ENCODE results near the gene IGSF6.
A peak's percentile ranks its signal among the peaks of the same experiment; 100 is the strongest.

Gene IGSF6

GRCh38 chr16:21645261-21645721, 7.1 kb downstream of the IGSF6 start:
- Histone ChIP-seq H2AK5ac (ENCODE audit: low read length) (no peak overlapping the region), H3K79me2 (ENCODE audit: control insufficient read depth, insufficient read depth, low read length, poor library complexity) (no peaks in the 10 kb centered on the region), H3K14ac (ENCODE audit: low read length) (no peak overlapping the region), H3K4me2 (ENCODE audit: low read length) (no peak overlapping the region), H3K4me1 (ENCODE audit: control insufficient read depth in 1 of 2, insufficient read depth in 2 of 2, low read length in 2 of 2) (no peaks in the 10 kb centered on the region), H2AFZ (ENCODE audit: insufficient read depth, low read length, poor library complexity) (no peak overlapping the region), H3K27ac (ENCODE audit: low read depth, low read length) (no peak overlapping the region), H3K27me3 (ENCODE audit: insufficient read depth, low read length) (no peaks in the 10 kb centered on the region), H3K36me3 (ENCODE audit: control insufficient read depth in 1 of 2, insufficient read depth in 2 of 2, low read length in 2 of 2) (peaks cover 0 to 6% of the 10 kb centered on the region in 2 experiments), H3K23ac (ENCODE audit: low read length) (no peak overlapping the region), H4K12ac (ENCODE audit: low read depth, low read length) (no peak overlapping the region), H3K18ac (ENCODE audit: low read length) (no peak overlapping the region), H3K9me3 (ENCODE audit: insufficient read depth, low read depth, low read length) (no peaks in the 10 kb centered on the region), H3K9ac (ENCODE audit: low read length) (no peak overlapping the region), H4K8ac (ENCODE audit: low read depth, low read length) (no peak overlapping the region), H4K91ac (ENCODE audit: low read depth, low read length) (no peak overlapping the region), H2BK120ac (ENCODE audit: insufficient read depth, low read length, poor library complexity) (no peak overlapping the region), H2BK12ac (ENCODE audit: low read length) (no peak overlapping the region), H3K4ac (ENCODE audit: low read depth, low read length) (no peak overlapping the region), H2BK5ac (ENCODE audit: low read depth, low read length, poor library complexity) (no peak overlapping the region), H3K4me3 (ENCODE audit: low read depth, low read length) (no peak overlapping the region), H3K79me1 (ENCODE audit: low read length) (no peaks in the 10 kb centered on the region)
- no CpG with 5 or more reads among the region's 9 CpGs for WGBS (ENCODE audit: extremely low coverage, insufficient coverage, insufficient read length)
- DNase-seq: peak in 1 of 2 donors; percentile 6

- no peaks in the 10 kb centered on the region for H3K4me1 ChIP-seq (ENCODE audit: control insufficient read depth in 1 of 2, insufficient read depth in 2 of 2, low read length in 2 of 2)
- no peak overlapping the region for H4K91ac ChIP-seq (ENCODE audit: low read depth, low read length)
- no peak overlapping the region for H2AFZ ChIP-seq (ENCODE audit: insufficient read depth, low read length, poor library complexity)
- H3K23ac ChIP-seq (ENCODE audit: low read length): no peak overlapping the region
- no peaks in the 10 kb centered on the region for H3K79me2 ChIP-seq (ENCODE audit: control insufficient read depth, insufficient read depth, low read length, poor library complexity)
- H3K18ac ChIP-seq (ENCODE audit: low read length): no peak overlapping the region
- WGBS (ENCODE audit: extremely low coverage, insufficient coverage, insufficient read length): no CpG with 5 or more reads among the region's 4 CpGs
- no peak overlapping the region for H3K9ac ChIP-seq (ENCODE audit: low read length)
- H4K8ac ChIP-seq (ENCODE audit: low read depth, low read length): no peak overlapping the region
- no peaks in the 10 kb centered on the region for H3K79me1 ChIP-seq (ENCODE audit: low read length)
- H4K12ac ChIP-seq (ENCODE audit: low read depth, low read length): no peak overlapping the region
- no peak overlapping the region for H2BK12ac ChIP-seq (ENCODE audit: low read length)
- H3K9me3 ChIP-seq (ENCODE audit: insufficient read depth, low read depth, low read length): no peaks in the 10 kb centered on the region
- no peak overlapping the region for H3K4me2 ChIP-seq (ENCODE audit: low read length)
- no peak for DNase-seq
- peaks cover 0 to 6% of the 10 kb centered on the region in 2 experiments for H3K36me3 ChIP-seq (ENCODE audit: control insufficient read depth in 1 of 2, insufficient read depth in 2 of 2, low read length in 2 of 2)
- H2AK5ac ChIP-seq (ENCODE audit: low read length): no peak overlapping the region
- no peak overlapping the region for H2BK120ac ChIP-seq (ENCODE audit: insufficient read depth, low read length, poor library complexity)
- no peaks in the 10 kb centered on the region for H3K27me3 ChIP-seq (ENCODE audit: insufficient read depth, low read length)
- H3K4ac ChIP-seq (ENCODE audit: low read depth, low read length): no peak overlapping the region
- H3K4me3 ChIP-seq (ENCODE audit: low read depth, low read length): no peak overlapping the region
- no peak overlapping the region for H3K14ac ChIP-seq (ENCODE audit: low read length)
- no peak overlapping the region for H2BK5ac ChIP-seq (ENCODE audit: low read depth, low read length, poor library complexity)
- no peak overlapping the region for H3K27ac ChIP-seq (ENCODE audit: low read depth, low read length)
Measured at GRCh38 chr16:21644674-21645073, 7.7 kb downstream of the IGSF6 start.

GRCh38 chr16:21643785-21644184, 8.6 kb downstream of the IGSF6 start:
- H3K27me3 ChIP-seq (ENCODE audit: insufficient read depth, low read length): no peaks in the 10 kb centered on the region
- H3K4me2 ChIP-seq (ENCODE audit: low read length): no peak overlapping the region
- no peak overlapping the region for H2BK12ac ChIP-seq (ENCODE audit: low read length)
- no peak overlapping the region for H2AK5ac ChIP-seq (ENCODE audit: low read length)
- H3K79me2 ChIP-seq (ENCODE audit: control insufficient read depth, insufficient read depth, low read length, poor library complexity): no peaks in the 10 kb centered on the region
- H4K8ac ChIP-seq (ENCODE audit: low read depth, low read length): no peak overlapping the region
- no peaks in the 10 kb centered on the region for H3K4me1 ChIP-seq (ENCODE audit: control insufficient read depth in 1 of 2, insufficient read depth in 2 of 2, low read length in 2 of 2)
- no peak overlapping the region for H3K18ac ChIP-seq (ENCODE audit: low read length)
- H3K14ac ChIP-seq (ENCODE audit: low read length): no peak overlapping the region
- peaks cover 0 to 6% of the 10 kb centered on the region in 2 experiments for H3K36me3 ChIP-seq (ENCODE audit: control insufficient read depth in 1 of 2, insufficient read depth in 2 of 2, low read length in 2 of 2)
- no peak overlapping the region for H3K9ac ChIP-seq (ENCODE audit: low read length)
- no peak overlapping the region for H3K23ac ChIP-seq (ENCODE audit: low read length)
- no peaks in the 10 kb centered on the region for H3K79me1 ChIP-seq (ENCODE audit: low read length)
- DNase-seq: no peak
- H4K91ac ChIP-seq (ENCODE audit: low read depth, low read length): no peak overlapping the region
- no peak overlapping the region for H2AFZ ChIP-seq (ENCODE audit: insufficient read depth, low read length, poor library complexity)
- H3K9me3 ChIP-seq (ENCODE audit: insufficient read depth, low read depth, low read length): no peaks in the 10 kb centered on the region
- no CpG with 5 or more reads among the region's 3 CpGs for WGBS (ENCODE audit: extremely low coverage, insufficient coverage, insufficient read length)
- no peak overlapping the region for H4K12ac ChIP-seq (ENCODE audit: low read depth, low read length)
- H2BK120ac ChIP-seq (ENCODE audit: insufficient read depth, low read length, poor library complexity): no peak overlapping the region
- no peak overlapping the region for H2BK5ac ChIP-seq (ENCODE audit: low read depth, low read length, poor library complexity)
- H3K4ac ChIP-seq (ENCODE audit: low read depth, low read length): no peak overlapping the region
- H3K4me3 ChIP-seq (ENCODE audit: low read depth, low read length): no peak overlapping the region
- no peak overlapping the region for H3K27ac ChIP-seq (ENCODE audit: low read depth, low read length)

- H3K4me3 ChIP-seq (ENCODE audit: low read depth, low read length): no peak overlapping the region
- H3K79me1 ChIP-seq (ENCODE audit: low read length): no peaks in the 10 kb centered on the region
- H3K23ac ChIP-seq (ENCODE audit: low read length): no peak overlapping the region
- H3K79me2 ChIP-seq (ENCODE audit: control insufficient read depth, insufficient read depth, low read length, poor library complexity): no peaks in the 10 kb centered on the region
- no peak overlapping the region for H3K27ac ChIP-seq (ENCODE audit: low read depth, low read length)
- no peak overlapping the region for H3K4ac ChIP-seq (ENCODE audit: low read depth, low read length)
- no peak overlapping the region for H2AK5ac ChIP-seq (ENCODE audit: low read length)
- WGBS (ENCODE audit: extremely low coverage, insufficient coverage, insufficient read length): no CpG with 5 or more reads among the region's 7 CpGs
- H2BK12ac ChIP-seq (ENCODE audit: low read length): no peak overlapping the region
- H3K4me1 ChIP-seq (ENCODE audit: control insufficient read depth in 1 of 2, insufficient read depth in 2 of 2, low read length in 2 of 2): no peaks in the 10 kb centered on the region
- no peaks in the 10 kb centered on the region for H3K27me3 ChIP-seq (ENCODE audit: insufficient read depth, low read length)
- H3K18ac ChIP-seq (ENCODE audit: low read length): no peak overlapping the region
- H2AFZ ChIP-seq (ENCODE audit: insufficient read depth, low read length, poor library complexity): no peak overlapping the region
- H2BK120ac ChIP-seq (ENCODE audit: insufficient read depth, low read length, poor library complexity): no peak overlapping the region
- no peak overlapping the region for H3K9ac ChIP-seq (ENCODE audit: low read length)
- H3K36me3 ChIP-seq (ENCODE audit: control insufficient read depth in 1 of 2, insufficient read depth in 2 of 2, low read length in 2 of 2): peaks cover 0 to 6% of the 10 kb centered on the region in 2 experiments
- DNase-seq: no peak
- no peak overlapping the region for H4K12ac ChIP-seq (ENCODE audit: low read depth, low read length)
- no peak overlapping the region for H2BK5ac ChIP-seq (ENCODE audit: low read depth, low read length, poor library complexity)
- H4K91ac ChIP-seq (ENCODE audit: low read depth, low read length): no peak overlapping the region
- H3K4me2 ChIP-seq (ENCODE audit: low read length): no peak overlapping the region
- no peak overlapping the region for H4K8ac ChIP-seq (ENCODE audit: low read depth, low read length)
- H3K14ac ChIP-seq (ENCODE audit: low read length): no peak overlapping the region
- no peaks in the 10 kb centered on the region for H3K9me3 ChIP-seq (ENCODE audit: insufficient read depth, low read depth, low read length)
Measured at GRCh38 chr16:21642861-21643260, 9.5 kb downstream of the IGSF6 start.
